Renal cortex interstitium (tissue), 11 donors: ENCODE measurements around the gene CENPM. TPM values are rescaled to one million over a fixed set of nuclear protein-coding genes. Genes with fewer than 3 reads are reported as not detected.
A peak's percentile ranks its signal among the peaks of the same experiment; 100 is the strongest.
"Not testable (repeated sequence)": the region's sequence is repeated elsewhere in the genome, so short reads cannot be mapped to it uniquely, and the experiment has no call there.

Experiments used
- DNase-seq, 11 donors: peaks; one replicate each; pipeline ENCODE4 v3.0.0-alpha.2; 2013; ENCODE audit warnings: low read depth in 9 of 11, low spot score in 4 of 11; ENCODE audit errors: extremely low read depth in 1 of 11
- polyA plus RNA-seq, 3 donors: library from polyadenylated mRNA; unstranded; fragments of 120-200 nt; gene quantifications; one replicate each; pipeline ENCODE4 v1.2.1, GENCODE V29; 2013; ENCODE audit not compliant: insufficient read length in 3 of 3

The CENPM gene
- polyA plus RNA-seq, 3 donors = 10.9 to 17.7 (median 13.7) TPM

DNA sequence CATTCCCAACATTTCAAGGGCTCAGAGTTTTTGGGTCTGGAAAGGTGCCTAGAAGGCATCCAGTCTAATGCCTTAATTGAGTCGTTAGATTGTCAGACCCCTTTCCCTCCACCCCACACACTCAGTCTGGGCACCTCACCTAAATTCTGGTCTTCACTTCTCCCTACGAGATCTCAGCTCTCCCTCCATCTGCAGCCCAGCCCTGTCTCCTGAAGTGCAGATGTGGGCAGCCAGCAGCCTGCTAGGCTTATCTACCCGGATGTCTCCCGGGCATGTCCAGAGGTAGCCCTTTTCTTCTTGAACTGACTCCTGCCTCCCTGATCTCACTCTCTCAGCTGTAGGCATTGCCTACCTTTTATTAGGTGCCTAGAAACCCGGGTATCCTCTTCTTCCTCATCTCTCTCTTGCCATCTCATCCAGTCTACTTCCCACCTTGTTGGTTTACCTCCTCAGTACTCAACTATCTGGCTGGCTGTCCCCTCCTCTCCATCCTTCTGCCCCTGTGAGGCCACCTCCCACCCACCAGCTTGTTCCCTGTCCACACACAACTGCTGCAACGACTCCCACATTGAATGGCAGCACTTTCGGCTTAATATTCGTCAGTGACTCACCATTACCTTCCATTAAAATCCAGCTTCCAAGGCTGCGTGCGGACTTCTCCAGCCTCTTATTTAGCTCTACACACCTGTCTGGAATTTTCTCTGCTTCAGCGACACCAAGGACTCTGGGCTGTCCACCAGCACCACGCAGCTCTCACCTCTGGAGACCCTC is 28.5 kb upstream of the CENPM start:
- DNase-seq = no peak

- no peak for DNase-seq
These were observed 27.8 kb upstream of the CENPM start for GRCh38 chr22:41974691-41975290.

- no peak for DNase-seq
These were observed 24.5 kb upstream of the CENPM start for GRCh38 chr22:41971431-41971830.

GRCh38 chr22:41970601-41971000 is 23.6 kb upstream of the CENPM start:
- DNase-seq = no peak

DNA sequence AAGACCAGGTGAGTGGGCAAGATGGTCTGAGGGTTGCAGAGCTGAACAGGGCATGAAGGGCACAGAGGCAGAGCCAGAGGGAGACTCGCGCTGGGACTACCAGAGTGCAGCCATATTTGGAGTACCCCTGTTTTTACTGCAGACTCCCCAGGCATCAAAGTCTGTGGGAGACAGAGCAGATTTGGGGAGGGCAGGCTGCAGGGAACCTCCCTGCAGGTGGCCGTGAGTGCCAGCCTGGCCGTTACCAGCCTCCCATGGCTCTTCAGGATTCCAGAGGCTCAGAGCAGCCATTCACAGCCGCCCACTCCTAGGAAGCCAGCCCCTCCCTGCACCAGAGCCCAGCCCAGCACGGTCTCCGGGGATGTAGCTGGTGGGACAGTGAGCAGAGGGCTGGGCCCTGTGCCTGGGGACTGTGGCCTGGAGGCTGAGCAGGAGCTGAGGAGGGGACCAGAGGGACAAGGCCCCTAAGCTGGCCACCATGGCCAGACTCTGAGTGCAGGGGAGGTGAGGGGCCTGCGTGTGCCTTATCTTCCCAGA is 22.2 kb upstream of the CENPM start, which contains the start of gene SEPTIN3:
SEPTIN3 (plus strand) TSS at position 334 of the 537 bp plus-strand sequence. CDS start 2,050 bp downstream, outside the sequence.
- DNase-seq = no peak

GRCh38 chr22:41968601-41969000 is 21.6 kb upstream of the CENPM start:
- no peak for DNase-seq

GRCh38 chr22:41966607-41967240 is 19.8 kb upstream of the CENPM start:
- peak in 1 of 11 donors; percentile 34 for DNase-seq

- no peak for DNase-seq
These were observed 19.3 kb upstream of the CENPM start for GRCh38 chr22:41966225-41966606.

DNA sequence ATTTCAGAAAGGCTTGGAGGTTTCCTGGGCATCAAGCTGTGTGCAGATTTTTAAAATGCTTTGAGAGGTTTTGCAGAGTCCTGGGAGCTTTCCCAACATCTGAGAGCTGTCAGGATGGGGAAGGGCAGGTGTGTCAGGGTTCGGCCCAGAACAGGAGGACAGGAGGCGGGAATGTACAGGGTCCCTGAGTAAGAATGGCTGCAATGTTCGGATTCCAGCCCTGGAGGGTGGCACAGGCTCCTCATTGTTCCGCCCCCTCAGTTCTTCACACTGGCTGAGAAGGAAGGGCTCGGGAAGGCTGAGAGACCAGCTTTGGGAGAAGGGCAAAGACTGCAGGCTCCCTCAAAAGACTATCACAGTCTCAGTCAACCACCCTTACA is 17.1 kb upstream of the CENPM start:
- no peak for DNase-seq

GRCh38 chr22:41963453-41964111 is 16.6 kb upstream of the CENPM start:
- DNase-seq = no peak

DNA sequence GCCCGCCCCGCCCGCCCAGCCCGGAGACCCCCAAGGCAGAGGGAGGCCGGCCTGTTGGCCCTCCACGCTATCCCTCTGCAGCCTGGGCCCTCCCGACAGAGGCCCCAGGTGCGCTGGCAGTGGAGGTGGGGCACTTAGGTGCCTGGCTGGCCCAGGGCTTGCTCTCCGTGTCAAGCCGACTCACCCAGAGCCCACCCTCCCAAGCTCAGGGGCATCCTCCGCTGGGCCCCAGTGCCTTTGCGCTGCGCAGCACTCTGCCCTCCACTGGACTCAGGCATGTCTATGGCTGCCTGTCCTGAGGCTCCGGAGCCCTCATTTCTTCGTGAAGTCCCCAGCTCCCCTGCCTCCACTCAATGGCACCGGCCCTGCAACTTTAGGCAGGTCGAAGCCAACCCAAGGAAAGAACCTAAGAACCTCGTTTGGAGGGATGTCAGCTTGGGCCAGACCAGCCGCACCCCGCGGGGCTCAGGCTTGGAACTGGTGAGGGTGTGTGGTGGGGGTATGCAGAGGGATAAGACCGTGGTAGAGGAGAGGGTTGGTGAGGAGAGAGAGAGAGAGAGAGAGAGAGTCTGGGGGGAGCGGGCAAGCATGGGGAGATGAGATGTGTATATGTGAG is 11.1 kb upstream of the CENPM start:
- no peak for DNase-seq

GRCh38 chr22:41952713-41953112 is 5.8 kb upstream of the CENPM start:
- DNase-seq = no peak

DNA sequence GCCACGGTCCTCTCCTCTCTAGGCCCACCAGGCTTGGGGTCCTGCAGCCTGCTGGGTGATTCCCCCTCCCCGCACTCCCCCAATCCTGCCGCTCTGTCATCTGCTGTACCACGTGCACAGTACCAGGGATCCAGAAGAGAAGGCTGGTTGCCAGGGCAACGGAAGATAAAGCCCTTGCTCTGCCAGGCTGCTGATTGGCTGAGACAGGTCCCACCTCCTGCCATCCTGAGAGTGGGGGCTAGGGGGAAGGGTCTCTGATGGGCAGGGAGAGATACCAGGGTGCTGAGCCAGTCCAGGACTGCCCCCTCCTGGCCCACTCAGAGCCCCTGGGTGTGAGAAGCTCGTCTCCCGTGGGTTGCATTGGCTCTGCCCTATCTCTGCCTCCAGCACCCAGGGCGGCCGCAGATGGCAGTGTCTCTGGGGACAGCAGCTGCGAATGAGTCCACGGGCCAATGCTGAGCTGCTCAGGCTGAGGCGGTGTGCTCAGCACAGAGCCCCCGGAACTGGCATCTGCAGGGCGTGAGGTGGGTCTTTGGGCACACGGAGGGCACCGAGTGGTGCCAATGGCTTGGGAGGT is 5.0 kb upstream of the CENPM start, which contains the start of gene SMIM45:
SMIM45 (plus strand) TSS at position 253 of the 577 bp plus-strand sequence.
- no peak for DNase-seq

- DNase-seq = no peak
These were observed 2.5 kb upstream of the CENPM start for GRCh38 chr22:41949297-41949965.

GRCh38 chr22:41948928-41949296 is 2.0 kb upstream of the CENPM start:
- not testable (repeated sequence) for DNase-seq

DNA sequence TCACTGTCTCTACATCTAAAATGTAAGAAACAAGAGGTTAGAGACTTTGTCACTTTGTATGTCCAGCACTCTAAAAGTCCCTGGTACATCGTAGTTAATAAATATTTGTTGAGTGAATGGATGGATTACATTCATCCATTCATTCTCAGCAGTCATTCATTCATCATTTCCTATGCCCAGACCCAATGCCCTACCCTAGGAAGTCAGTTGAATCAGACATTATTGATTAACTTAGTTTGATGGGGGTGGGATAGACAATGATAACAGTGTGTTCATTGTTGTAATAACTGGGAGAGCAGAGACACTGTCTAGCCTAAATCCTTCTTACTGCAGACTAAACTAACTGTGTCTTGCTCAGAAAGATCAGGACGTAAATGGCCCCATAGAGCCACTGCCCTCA is 1.2 kb upstream of the CENPM start:
- DNase-seq = no peak

- no peak for DNase-seq
These were observed 600 bp upstream of the CENPM start for GRCh38 chr22:41947424-41948080.
